Hematopoietic multipotent progenitor cell treated with erythropoietin and hydrocortisone succinate and interleukin-3 and kit ligand, for 17 days (in vitro differentiated cells): ENCODE measurements around the gene LZTS3.
A peak's percentile ranks its signal among the peaks of the same experiment; 100 is the strongest.
"Not testable (repeated sequence)": the region's sequence is repeated elsewhere in the genome, so short reads cannot be mapped to it uniquely, and the experiment has no call there.

Experiments used
- DNase-seq: peaks from one replicate; pipeline ENCODE4 v3.0.0-alpha.2; 2015; ENCODE audit warnings: low spot score

LZTS3 gene

DNA sequence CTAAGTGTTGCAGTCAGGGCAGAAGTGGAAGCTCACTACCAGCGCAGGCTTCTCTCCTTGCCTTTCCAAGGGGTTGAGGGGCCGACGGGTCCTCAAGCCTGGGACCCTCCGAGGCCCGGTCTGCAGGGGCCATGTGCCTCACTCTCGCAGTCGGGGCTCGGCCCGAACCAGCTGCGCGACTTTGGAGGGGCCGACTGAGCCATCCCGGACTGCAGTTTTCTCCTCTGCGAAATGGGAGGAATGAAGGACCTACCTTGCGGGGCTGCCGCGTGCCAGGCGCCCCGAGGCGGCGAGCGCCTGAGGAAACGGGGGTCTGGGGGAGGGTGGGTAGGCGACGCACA, 5.6 kb downstream of the LZTS3 start:
- DNase-seq, result no peak

GRCh38 chr20:3166913-3167342, 6.4 kb downstream of the LZTS3 start:
- no peak for DNase-seq

GRCh38 chr20:3166338-3166912, 6.9 kb downstream of the LZTS3 start:
- no peak for DNase-seq

DNA sequence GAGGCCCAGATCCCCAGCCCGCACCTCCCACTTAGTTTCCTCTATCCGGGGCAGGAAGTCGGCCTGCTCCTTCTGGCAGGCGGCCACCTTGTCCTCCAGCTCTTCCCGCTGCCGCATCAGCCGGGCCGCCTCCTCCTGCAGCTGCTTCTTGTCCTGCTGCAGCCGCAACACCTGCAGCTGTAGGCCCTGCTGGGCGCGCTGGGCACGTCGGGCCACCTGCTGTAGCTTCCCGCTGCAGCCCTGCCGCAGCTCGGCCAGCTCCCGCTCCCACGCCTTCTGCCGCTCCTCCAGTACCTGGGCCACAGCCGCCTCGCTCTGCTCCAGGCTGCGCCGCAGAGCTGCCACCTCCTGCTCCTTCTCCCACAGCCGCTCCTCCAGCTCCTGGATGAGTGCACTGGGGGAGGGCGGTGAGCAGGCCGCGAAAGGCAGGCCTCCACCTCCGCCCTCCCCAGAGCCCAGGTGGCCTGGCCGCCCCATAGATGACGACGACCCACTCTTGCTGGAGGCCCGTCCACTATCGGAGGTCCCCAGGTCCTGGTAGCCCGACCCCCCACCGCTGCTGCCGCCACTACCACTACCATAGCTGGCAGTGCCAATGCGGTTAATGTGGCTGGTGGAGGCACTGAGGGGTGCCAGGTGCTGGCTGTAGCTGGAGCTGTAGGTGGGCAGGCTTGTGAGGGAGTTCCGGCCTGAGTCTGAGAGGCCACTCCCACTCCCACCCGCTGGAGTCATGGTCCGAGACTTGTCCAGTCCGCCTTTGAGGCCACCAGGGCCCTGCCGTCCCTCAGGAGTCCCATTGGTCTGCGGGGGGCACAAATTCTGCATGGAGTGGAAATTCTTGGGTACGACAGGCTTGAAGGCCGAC, 7.6 kb downstream of the LZTS3 start:
- DNase-seq, result no peak

GRCh38 chr20:3164763-3165410, 8.5 kb downstream of the LZTS3 start:
- no peak for DNase-seq

- DNase-seq, result no peak
Measured at GRCh38 chr20:3164043-3164762, 9.1 kb downstream of the LZTS3 start.

DNA sequence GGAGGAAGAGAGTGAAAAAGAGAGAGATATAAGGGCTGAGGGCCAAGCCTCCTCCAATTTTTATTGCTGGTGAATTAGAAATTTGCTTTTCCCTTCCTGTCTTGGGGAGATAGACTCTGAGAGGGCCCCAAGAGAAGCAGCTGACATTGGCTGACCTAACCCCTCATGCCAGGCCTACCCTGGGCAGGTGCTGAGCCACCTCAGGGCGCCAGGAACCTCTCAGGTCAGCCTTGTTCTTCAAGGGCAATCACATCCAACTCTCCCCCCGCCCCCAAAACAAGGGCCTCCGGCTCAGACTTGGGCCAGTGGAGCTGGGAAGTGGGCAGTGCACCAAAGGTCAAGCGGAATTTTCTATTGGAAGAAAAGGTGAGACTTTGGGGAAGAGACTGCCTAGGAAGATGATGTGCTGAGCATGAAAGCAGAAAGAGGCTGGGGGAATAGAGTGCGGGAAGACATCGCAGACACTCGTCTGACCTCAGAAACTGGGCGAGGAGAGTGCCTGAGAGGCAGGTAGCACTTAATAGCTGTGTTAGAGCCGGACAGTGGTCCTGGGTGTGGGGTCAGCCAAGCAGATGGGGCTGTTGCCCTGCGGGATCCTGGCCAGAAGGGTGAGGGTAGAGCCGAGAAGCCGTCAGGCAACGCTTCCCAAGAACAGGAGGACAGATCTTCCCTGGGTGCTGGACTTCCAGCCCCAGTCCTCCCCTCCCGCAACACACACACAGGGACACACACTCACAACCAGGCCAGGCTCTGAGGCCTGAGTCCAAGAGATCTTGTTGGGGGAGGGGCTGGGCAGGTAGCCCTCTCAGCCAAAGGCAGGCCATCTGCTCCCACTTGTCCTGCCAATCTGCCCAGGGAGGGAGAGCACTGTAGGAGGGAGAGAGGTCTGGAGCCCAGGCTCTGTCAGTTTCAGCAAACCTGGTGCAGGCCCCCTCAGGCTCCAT, 10.0 kb downstream of the LZTS3 start:
- no peak for DNase-seq

GRCh38 chr20:3162080-3162611, 11.2 kb downstream of the LZTS3 start:
- no peak for DNase-seq

DNA sequence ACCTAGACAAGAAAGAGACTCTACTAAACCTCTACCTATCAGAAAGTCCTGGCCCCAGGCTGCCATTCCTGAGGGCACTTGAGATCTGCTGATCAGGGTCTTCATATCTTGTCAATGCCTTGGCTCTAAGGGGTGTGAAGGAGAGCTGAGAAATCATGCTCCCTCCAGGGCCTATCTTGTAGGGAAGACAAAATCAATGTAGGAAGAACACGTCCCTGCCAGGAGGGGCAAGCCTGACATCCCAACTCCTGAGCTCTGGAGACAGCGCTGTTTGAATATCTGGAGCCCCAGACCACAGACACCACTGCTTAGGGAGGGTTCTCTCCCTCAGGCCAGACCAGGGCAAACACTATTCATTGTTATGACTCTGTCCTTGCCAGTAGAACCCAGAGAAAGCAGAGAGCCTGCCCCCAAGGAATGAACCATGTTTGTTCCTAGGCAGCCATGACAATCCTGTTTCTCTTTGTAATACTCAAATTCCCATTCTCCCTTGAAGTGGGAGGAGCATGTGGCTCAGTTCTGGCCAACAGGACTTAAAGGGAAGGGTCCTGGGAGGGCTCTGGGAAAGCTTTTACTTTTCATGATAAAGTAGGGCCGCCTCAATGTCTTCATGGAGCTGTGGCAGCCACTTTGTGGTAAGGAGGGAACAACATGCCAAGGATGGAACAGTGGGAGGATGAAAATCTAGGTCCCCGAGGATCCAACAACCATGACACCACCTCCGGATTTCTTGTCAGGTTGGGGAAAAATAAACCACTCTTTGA, 11.9 kb downstream of the LZTS3 start:
- DNase-seq, result no peak

DNA sequence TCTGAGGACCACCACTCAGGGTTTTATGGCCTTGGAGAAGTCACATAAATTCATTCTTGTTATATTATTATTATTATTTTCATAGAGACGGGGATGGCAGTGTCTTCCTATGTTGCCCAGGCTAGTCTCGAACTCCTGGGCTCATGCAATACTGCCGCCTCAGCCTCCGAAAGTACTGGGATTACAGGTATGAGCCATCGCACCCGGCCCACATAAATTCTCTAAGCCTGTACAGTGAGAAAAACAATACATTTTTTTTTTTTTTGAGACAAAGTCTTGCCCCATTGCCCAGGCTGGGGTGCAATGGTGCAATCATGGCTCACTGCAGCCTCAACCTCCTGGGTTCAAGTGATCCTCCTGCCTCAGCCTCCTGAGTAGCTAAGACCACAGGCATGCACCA, 12.9 kb downstream of the LZTS3 start:
- DNase-seq, result no peak

GRCh38 chr20:3158968-3159431, 14.3 kb downstream of the LZTS3 start:
- peak; percentile 51 for DNase-seq

DNA sequence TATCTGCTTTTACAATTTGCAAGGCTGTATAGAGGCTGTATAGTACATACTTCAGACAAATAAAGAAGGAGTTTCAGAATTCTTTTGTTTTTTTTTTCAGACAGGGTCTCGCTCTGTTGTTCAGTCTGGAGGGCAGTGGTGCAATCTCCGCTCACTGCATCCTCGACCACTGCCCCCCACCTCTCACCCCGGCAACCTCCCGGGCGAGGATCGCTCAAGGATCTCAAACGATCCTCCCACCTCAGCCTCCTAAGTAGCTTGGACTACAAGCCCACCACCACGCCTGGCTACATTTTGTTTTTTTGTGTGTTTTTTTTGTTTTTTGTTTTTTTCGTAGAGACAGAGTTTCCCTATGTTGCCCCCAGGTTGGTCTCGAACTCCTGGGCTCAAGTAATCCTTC, 15.5 kb downstream of the LZTS3 start:
- DNase-seq, result no peak

GRCh38 chr20:3156811-3157619, 16.3 kb downstream of the LZTS3 start:
- DNase-seq, result no peak

- not testable (repeated sequence) for DNase-seq
Measured at GRCh38 chr20:3152057-3152644, 21.2 kb downstream of the LZTS3 start.

GRCh38 chr20:3150908-3151307, 22.4 kb downstream of the LZTS3 start:
- no peak for DNase-seq

GRCh38 chr20:3146732-3147341, 26.5 kb downstream of the LZTS3 start:
- DNase-seq, result no peak

DNA sequence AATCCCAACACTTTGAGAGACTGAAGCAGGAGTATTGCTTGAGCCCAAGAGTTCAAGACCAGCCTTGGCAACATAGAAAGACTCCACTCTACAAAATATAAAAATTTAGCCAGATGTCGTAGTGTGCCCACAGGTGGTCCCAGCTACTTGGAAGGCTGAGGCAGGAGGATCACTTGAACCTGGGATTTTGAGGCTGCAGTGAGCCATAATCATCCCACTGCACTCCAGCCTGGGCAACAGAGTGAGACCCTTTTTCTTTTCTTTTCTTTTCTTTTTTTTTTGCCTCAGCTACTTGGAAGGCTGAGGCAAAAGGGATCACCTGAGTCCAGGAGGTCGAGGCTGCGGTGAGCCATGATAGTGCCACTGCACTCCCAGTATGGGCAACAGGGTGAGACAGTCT, 31.6 kb downstream of the LZTS3 start:
- no peak for DNase-seq

DNA sequence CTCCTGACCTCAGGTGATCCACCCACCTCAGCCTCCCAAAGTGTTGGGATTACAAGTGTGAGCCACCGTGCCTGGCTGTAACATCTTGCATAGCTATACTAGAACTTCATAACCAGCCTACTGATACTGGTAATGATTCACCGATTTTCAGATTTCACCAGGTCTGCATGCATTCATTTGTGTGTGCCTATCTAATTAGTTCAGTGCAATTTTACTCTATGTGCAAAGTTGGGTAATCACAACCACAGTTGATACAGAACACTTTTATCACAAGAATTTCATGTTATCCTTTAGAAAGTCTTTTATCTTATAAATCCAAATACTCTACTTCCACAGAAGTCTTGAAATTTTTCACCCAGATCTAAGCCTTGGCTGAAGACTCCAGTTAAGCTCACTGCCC, 35.9 kb downstream of the LZTS3 start:
- no peak for DNase-seq
